ENCODE data around the gene CDRT15.
"Not testable (repeated sequence)": the region's sequence is repeated elsewhere in the genome, so short reads cannot be mapped to it uniquely, and the experiment has no call there.

CDRT15 gene

DNA sequence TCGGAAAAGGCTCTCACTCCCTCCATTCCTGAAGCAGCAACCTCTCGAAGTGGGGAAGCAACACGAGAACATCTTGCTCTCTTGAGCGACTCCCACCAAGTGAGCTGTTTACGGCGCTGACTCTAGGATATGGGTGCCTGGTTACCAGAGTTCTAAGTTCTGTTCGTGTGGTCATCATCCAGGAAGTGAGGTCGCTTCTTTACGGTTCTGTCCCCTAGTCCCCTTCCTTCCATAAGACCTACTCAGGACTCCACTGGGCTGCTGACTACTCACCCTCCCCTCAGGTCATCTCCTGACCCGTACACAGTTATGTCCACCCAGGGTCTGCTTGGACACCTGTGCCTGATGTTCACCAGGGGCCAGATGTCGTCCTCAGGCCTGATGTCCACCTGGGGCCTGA lies at the start of gene CDRT15:
Gene CDRT15 (minus strand): TSS at position 101 of the 400 bp plus-strand sequence. CDS start 29 bp downstream, at position 72.
- DNase-seq, result not testable (repeated sequence)

DNA sequence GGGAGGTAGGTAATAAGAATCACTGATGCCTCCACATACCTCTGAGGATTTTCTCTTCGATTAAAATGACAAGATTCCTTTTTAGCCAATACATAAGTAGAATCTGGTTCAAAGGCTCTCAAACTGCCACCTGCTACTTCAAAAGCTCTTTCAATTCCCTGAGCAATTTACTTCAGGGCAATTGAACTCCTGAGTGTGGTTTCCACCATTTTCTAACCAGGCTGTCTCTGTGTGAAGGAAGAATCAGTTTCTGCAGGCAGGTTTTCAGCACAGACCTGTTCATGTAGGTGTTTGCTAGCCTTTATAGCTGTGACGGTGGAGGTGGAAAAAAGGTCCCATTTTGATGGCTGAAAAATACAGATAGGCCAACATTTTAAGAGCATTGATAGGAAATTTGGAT lies 46.1 kb upstream of the CDRT15 start:
- TF ChIP-seq POLR2A (IDR thresholded peaks at IDR 0.05; ENCODE audit: low read length) (no peak), GATA1 (IDR thresholded peaks at IDR 0.05; ENCODE audit: low read depth, low read length) (no peak)
- DNase-seq, result no peak

DNA sequence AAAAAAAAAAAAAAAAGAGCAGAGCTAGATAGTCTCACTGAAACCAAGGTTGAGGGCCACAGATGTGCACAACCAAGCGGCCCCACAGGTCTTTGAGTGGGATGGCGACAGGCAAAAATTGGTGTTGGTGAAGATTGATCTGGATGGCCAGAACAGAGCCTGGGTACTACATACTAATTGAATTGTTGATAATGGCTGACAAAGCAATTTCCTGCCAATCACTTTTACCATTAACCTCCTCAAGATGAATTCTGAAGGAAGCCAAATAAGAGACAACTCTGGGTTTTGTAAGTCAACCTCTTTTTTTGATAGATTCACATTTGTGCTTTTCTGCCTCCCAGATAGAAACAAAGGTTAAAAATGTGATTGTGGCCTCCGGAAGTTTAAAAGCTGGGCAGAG lies 44.9 kb upstream of the CDRT15 start:
- DNase-seq, result no peak
- TF ChIP-seq POLR2A (IDR thresholded peaks at IDR 0.05; ENCODE audit: low read length) (no peak), GATA1 (IDR thresholded peaks at IDR 0.05; ENCODE audit: low read depth, low read length) (no peak)

DNA sequence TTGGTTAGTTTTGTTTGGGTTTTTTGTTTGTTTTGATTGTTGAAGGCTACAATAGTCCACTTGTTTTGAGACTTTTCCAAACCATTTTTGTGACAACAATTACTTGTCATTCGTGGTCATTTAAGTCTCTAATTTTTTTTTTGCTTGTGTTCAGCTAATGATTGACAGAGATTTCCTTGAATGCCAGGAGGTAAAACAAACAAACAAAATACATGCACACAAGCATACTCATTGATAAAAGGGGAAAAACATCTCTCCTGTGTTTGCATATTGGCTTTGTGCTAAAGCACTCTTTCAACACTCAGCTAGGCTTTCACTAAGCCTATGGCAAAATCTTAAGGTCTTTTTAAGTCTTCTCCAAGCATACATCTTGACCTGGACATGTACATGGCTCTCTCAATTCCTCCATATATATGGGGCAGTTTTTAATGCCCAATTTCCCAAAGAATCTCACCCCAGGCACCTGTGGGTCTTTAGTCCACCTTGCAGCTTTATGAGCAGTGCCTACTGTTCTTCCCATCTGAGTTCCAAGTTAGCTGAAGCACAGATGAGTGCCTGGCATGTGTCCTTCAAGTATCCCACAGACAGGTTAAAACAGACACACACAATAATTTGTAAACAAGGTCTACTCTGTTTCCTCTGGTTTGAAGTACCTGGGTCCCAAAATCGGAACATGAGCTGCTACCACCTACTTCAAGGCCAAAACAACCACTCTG lies 40.0 kb upstream of the CDRT15 start:
- no peak for DNase-seq
- no peak for TF ChIP-seq GATA1 (IDR thresholded peaks at IDR 0.05; ENCODE audit: low read depth, low read length)

DNA sequence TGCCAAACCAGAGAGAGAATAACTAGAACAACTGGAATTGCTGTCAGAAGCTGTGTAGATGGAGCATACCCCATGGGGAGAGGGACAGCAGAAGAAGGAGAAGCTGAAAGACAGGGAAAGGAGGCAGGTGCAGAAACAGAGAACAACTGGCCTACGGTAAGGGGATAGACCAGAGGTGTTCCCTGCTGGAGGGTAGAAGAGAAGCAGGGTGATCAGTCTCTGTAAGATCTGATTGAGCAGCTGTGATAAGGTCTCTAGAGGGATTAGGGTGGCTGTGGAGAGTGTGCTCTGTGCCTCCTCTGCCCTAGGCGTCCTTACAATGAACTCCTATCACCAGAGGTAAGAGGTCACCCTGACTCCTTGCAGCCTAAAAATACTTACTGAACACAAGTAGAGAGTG lies 33.8 kb upstream of the CDRT15 start:
- no peak for DNase-seq
- no peak for TF ChIP-seq POLR2A (IDR thresholded peaks at IDR 0.05; ENCODE audit: low read length)
- no peak for TF ChIP-seq GATA1 (IDR thresholded peaks at IDR 0.05; ENCODE audit: low read depth, low read length)

DNA sequence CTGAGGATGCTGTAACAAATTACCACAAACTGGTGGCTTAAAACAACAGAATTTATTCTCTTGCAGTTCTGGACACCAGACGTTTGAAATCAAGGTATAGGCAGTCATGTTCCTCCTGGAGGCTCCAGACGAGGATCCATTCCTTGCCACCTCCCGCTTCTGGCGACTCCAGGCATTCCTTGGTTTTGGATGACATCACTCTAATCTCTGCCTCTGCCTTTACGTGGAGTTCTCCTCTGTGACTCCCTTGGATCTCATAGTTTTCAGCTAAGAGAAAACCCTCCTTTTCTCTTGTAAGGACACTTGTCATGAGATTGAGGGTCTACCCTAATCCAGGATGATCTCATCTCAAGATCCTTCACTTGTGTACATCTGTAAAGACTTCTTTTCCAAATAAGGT lies 32.8 kb upstream of the CDRT15 start:
- no peak for DNase-seq
- TF ChIP-seq GATA1 (IDR thresholded peaks at IDR 0.05; ENCODE audit: low read depth, low read length), result no peak
- no peak for TF ChIP-seq POLR2A (IDR thresholded peaks at IDR 0.05; ENCODE audit: low read length)

DNA sequence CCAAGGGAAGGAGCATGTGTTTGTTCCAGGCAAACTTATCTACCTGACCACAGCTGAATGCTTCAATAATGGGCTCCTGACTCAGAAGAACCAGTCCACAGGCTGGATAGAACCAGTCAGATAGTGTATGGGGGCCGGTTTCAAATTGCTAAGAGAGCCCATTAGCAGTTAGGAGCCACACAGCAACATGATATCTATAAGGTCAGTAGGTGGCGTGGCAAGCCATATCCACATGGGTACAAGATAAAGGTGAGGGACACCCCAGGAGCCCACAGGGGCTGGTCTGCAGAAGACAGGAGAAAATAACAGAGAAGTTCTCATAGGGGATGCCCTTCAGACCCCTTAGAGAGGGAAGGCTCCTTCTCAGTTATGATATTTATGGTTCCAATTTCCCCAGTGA lies 31.6 kb upstream of the CDRT15 start:
- DNase-seq, result no peak
- TF ChIP-seq GATA1 (IDR thresholded peaks at IDR 0.05; ENCODE audit: low read depth, low read length) (no peak), POLR2A (IDR thresholded peaks at IDR 0.05; ENCODE audit: low read length) (no peak)

DNA sequence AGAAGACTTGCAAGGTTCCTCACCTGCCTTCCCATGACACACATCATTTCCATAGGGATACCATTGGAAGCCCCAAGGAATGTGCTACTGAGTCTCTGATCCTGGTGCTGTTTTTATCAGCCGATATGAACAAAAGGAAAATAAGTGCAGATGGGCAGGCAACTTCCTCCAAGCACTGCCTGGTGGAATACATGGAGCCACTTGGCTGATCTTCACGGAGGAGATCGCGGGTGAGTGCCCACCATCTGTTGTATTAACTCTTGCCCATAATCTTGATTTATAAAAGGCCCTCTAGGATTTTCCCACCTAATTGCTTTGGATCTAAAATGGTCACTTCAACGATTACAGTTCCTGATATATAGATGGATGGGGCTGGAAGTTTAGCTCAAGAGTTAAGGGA lies 24.7 kb upstream of the CDRT15 start:
- TF ChIP-seq GATA1 (IDR thresholded peaks at IDR 0.05; ENCODE audit: low read depth, low read length) (no peak), POLR2A (IDR thresholded peaks at IDR 0.05; ENCODE audit: low read length) (no peak)
- DNase-seq, result no peak

DNA sequence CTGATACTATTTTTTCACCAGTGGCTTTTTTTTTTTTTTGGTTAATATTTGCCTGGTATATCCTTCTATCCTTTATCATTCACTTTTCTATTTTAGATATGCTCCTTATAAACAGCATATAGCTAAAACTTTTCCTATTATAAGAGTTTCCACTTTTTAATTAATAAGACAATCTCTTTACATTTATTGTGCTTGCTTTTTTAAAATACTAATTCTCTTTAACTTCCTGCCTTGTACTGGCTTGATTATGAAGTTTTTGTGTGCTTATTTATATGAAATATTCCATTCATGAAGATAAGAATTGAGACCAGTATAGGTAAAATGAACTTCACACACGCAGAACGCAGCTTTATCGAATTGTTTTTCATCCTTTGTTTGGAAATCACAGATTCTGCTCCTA lies 9.0 kb upstream of the CDRT15 start:
- TF ChIP-seq GATA1 (IDR thresholded peaks at IDR 0.05; ENCODE audit: low read depth, low read length), result no peak
- TF ChIP-seq POLR2A (IDR thresholded peaks at IDR 0.05; ENCODE audit: low read length), result no peak
- no peak for DNase-seq

DNA sequence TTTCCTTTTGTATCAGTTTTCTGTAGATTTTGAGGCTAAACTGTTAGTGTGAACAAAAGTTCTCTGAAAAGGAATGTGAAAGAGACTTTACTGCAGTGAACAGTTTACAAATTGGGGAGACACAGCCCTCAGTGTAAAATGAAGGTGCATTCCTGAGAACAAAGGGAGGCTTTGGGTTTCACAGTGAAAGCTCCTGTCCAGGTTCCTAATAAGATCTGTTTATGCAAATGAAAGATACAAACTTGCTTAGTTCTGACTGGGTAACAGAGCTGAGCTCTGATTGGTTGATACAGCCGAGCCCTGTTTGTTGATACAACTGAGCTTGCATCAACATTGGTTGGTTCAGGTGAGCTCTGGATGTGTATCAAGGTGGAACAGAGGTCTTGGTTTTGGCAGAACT lies 8.3 kb upstream of the CDRT15 start:
- DNase-seq, result no peak
- TF ChIP-seq GATA1 (IDR thresholded peaks at IDR 0.05; ENCODE audit: low read depth, low read length) (no peak), POLR2A (IDR thresholded peaks at IDR 0.05; ENCODE audit: low read length) (no peak)

DNA sequence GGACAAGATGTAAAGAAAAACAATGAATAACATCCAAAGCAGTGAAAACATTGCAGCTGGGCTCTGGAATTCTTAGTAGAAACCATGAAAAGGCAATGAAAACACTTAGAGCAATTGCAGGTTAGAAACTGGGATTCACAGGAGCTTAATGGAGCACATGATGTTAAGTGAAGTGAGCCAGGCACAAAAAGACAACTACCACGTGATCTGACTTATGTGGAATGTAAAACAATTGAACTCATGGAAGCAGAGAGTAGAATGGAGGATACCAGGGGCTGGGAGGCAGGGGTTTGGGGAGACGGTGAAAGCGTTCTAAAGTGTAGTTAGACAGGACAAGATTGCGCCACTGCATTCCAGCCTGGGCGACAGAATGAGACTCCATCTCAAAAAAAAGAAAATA lies 2.6 kb upstream of the CDRT15 start:
- DNase-seq, result not testable (repeated sequence)

DNA sequence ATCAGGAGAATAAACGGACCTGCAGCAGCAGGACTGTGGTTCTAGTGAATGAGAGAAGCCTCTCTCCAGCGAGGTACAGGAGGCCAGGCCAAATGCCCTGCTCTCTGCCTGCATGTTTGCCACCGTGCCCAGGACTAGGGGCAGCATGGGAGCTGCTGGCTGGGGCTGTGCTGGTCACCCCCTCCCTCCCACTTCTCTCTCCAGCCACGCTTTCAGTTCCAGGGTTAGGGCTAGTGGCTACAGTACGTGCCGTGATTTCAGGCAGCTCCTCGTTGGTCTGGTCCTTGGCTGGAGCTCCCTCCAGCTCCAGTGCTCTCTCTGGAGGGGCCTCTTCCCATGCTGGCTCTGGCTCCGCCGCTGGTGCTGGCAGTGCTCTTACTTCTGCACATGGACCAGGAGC lies 630 bp downstream of the CDRT15 start:
- DNase-seq, result not testable (repeated sequence)

DNA sequence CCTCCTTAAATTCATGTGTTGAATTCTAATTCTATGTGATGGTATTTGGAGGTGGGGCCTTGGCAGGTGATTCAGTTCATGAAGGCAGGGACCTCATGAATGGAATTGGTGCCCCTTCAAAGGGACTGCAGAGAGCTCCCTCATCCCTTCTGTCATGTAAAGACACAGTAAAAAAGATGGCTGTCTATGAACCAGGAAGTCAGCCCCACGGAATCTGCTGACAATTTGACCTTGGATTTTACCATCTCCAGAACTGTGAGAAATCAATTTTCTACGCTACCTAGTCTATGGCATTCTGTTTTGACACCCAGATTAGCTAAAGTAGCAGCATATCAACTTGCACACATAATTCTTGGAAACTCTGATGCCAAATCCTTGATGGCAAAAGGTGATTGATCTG lies 1.6 kb downstream of the CDRT15 start:
- not testable (repeated sequence) for DNase-seq

DNA sequence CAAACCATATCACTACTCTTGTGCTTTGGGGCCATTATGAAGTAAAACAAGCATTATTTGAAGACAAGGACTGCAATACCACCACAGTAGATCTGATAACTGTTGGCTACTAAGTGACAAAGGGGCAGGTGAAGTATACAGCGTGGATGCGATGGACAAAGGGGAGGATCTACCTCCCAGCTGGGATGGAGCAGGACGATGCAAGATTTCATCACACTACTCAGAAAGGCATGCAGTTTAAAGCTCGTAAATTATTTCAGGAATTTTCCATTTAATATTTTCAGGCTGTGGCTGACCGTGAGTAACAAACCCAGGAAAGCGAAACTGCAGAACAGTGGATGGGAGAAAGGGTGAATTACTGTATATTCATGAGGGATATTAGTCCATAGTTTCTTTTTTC lies 5.5 kb downstream of the CDRT15 start:
- DNase-seq, result not testable (repeated sequence)

DNA sequence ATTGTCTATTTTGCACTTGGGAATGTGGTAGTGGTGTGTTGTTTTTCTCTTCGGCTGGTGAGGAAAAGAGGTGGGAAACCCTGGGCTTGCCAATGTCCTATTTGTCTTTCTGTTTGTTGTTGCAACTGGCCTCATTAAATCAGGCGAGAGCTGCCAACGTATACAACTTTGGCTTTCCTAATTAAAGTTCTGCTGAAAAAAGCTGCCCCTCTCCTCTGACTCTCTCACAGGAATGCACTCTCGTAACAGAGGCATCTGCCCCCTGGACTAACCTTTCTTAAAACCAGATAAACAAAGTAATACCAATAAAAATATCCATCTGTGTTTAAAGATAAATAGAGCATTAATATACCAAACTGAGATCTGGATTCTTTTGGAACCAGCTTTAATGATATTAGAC lies 7.8 kb downstream of the CDRT15 start:
- no peak for DNase-seq
- TF ChIP-seq GATA1 (IDR thresholded peaks at IDR 0.05; ENCODE audit: low read depth, low read length) (no peak), POLR2A (IDR thresholded peaks at IDR 0.05; ENCODE audit: low read length) (no peak)

DNA sequence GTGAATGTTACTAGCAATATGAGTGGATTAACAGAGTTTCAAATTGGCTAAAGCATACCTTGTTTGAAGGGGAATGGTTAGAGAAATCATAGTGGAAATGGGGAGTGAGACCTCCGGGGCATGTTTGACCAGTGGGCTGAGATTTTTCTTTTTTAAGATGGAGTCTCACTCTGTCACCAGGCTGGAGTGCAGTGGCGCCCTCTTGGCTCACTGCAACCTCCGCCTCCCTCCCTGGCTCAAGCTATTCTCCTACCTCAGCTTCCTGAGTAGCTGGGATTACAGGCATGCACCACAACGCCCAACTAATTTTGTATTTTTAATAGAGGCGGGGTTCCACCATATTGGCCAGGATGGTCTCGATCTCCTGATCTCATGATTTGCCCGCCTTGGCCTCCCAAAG lies 9.6 kb downstream of the CDRT15 start:
- DNase-seq, result no peak
- TF ChIP-seq GATA1 (IDR thresholded peaks at IDR 0.05; ENCODE audit: low read depth, low read length), result no peak
- TF ChIP-seq POLR2A (IDR thresholded peaks at IDR 0.05; ENCODE audit: low read length), result no peak
